Neural cell (in vitro differentiated cells): ENCODE data around the gene TTYH3. TPM values are rescaled to one million over a fixed set of nuclear protein-coding genes. Genes with fewer than 3 reads are reported as not detected.

Experiments used
- H2AFZ ChIP-seq: fragments of 200-600, 300-800 bp; sonication (generic), shearing (Covaris generic); 2 replicates; pipeline ENCODE4 v1.6.0; 2014; ENCODE audit warnings: low read depth, mild to moderate bottlenecking, antibody characterized with exemption, low read length, moderate library complexity
- H3F3A ChIP-seq: fragments of 200-600 bp; shearing (Covaris generic); 2 replicates; pipeline ENCODE4 v1.6.1; 2016; ENCODE audit warnings: mild to moderate bottlenecking, moderate library complexity, mixed read lengths, antibody characterized with exemption, low read length; ENCODE audit not compliant: insufficient read depth, poor library complexity, severe bottlenecking
- H3K27ac ChIP-seq: fragments of 200-600, 300-800 bp; sonication (generic), shearing (Covaris generic); 2 replicates; pipeline ENCODE4 v1.5.1; 2014; ENCODE audit warnings: mild to moderate bottlenecking, low read length, moderate library complexity
- H3K27me3 ChIP-seq: fragments of 300-800, 200-600 bp; sonication (generic), shearing (Covaris generic); 2 replicates; pipeline ENCODE4 v1.6.0; 2014; ENCODE audit warnings: mild to moderate bottlenecking, low read depth, low read length, moderate library complexity; ENCODE audit not compliant: insufficient read depth
- H3K36me3 ChIP-seq: fragments of 300-800, 200-600 bp; sonication (generic), shearing (Covaris generic); 2 replicates; pipeline ENCODE4 v1.5.1; 2014; ENCODE audit warnings: mild to moderate bottlenecking, antibody characterized with exemption, low read length, moderate library complexity; ENCODE audit not compliant: insufficient read depth
- H3K4me2 ChIP-seq: fragments of 300-800, 200-600 bp; sonication (generic), shearing (Covaris generic); 2 replicates; pipeline ENCODE4 v1.6.0; 2014; ENCODE audit warnings: mild to moderate bottlenecking, low read length
- H3K4me3 ChIP-seq: fragments of 300-800, 200-600 bp; sonication (generic), shearing (Covaris generic); 2 replicates; pipeline ENCODE4 v1.5.1; 2014; ENCODE audit warnings: mild to moderate bottlenecking, low read length, moderate library complexity
- H3K79me2 ChIP-seq: fragments of 200-600 bp; shearing (Covaris generic); replicated peaks from 2 replicates; pipeline ENCODE4 v1.6.0; 2014; ENCODE audit warnings: mild to moderate bottlenecking, low read length, moderate library complexity; ENCODE audit not compliant: insufficient read depth
- H3K9ac ChIP-seq: fragments of 300-800, 200-600 bp; sonication (generic), shearing (Covaris generic); 2 replicates; pipeline ENCODE4 v1.6.1; 2016; ENCODE audit warnings: mild to moderate bottlenecking, low read length, mixed read lengths
- H3K9me2 ChIP-seq: fragments of 200-600 bp; shearing (Covaris generic); 2 replicates; pipeline ENCODE4 v1.6.1; 2016; ENCODE audit warnings: mild to moderate bottlenecking, low read length, mixed read lengths; ENCODE audit not compliant: insufficient read depth
- H3K9me3 ChIP-seq: fragments of 200-600, 300-800 bp; sonication (generic), shearing (Covaris generic); 2 replicates; pipeline ENCODE4 v1.6.1; 2016; ENCODE audit warnings: mild to moderate bottlenecking, mixed run types, low read length, moderate library complexity, mixed read lengths
- H4K20me1 ChIP-seq: fragments of 200-600 bp; shearing (Covaris generic); 2 replicates; pipeline ENCODE4 v1.6.1; 2016; ENCODE audit warnings: mild to moderate bottlenecking, mixed run types; ENCODE audit not compliant: insufficient read depth
- CTCF ChIP-seq: fragments of 450-650 bp; IDR thresholded peaks from 2 replicates; pipeline ENCODE4 v1.5.1; 2014; ENCODE audit warnings: antibody characterized with exemption, mild to moderate bottlenecking, moderate library complexity; ENCODE audit not compliant: poor library complexity, severe bottlenecking
- EP300 ChIP-seq: fragments of 450-650 bp; conservative IDR thresholded peaks from 2 replicates; pipeline ENCODE4 v1.6.1; 2014; ENCODE audit warnings: antibody characterized with exemption, mild to moderate bottlenecking, moderate library complexity; ENCODE audit not compliant: poor library complexity, severe bottlenecking
- EZH2 ChIP-seq: fragments of 200-600, 300-800 bp; shearing (Covaris generic), sonication (generic); IDR thresholded peaks from 2 replicates; pipeline ENCODE4 v1.6.1; 2014; ENCODE audit warnings: antibody characterized with exemption, low read length, borderline replicate concordance, mild to moderate bottlenecking; ENCODE audit not compliant: insufficient read depth, poor library complexity, severe bottlenecking
- MXI1 ChIP-seq: fragments of 450-650 bp; conservative IDR thresholded peaks from 2 replicates; pipeline ENCODE4 v1.6.1; 2014; ENCODE audit warnings: antibody characterized with exemption, mild to moderate bottlenecking; ENCODE audit not compliant: poor library complexity, severe bottlenecking
- POLR2AphosphoS5 ChIP-seq: IDR thresholded peaks from 2 replicates; pipeline ENCODE4 v1.6.1; 2012
- RAD21 ChIP-seq: fragments of 450-650 bp; conservative IDR thresholded peaks from 2 replicates; pipeline ENCODE4 v1.6.1; 2014; ENCODE audit warnings: antibody characterized with exemption, mild to moderate bottlenecking, moderate library complexity
- SMC3 ChIP-seq: fragments of 450-650 bp; conservative IDR thresholded peaks from 2 replicates; pipeline ENCODE4 v1.6.1; 2014; ENCODE audit warnings: antibody characterized with exemption, mild to moderate bottlenecking, moderate library complexity; ENCODE audit not compliant: poor library complexity
- TAF1 ChIP-seq: IDR thresholded peaks from 2 replicates; pipeline ENCODE4 v1.6.1; 2012; ENCODE audit warnings: low read depth
- polyA plus RNA-seq: library from polyadenylated mRNA; depleted of rRNA; stranded (reverse); fragments of >200 nt; gene quantifications from 2 replicates; pipeline ENCODE4 v1.2.3, GENCODE V29; 2014
- TF ChIP-seq, protein P1 (sequence below): IDR thresholded peaks from 2 replicates; pipeline ENCODE4 v1.6.1; 2012; ENCODE audit warnings: borderline replicate concordance

TTYH3 gene
- polyA plus RNA-seq, 1 donor from 2014 or later: 17.0 TPM

- no peaks in the 10 kb centered on the region for H3K9me2 ChIP-seq
- TF ChIP-seq SMC3: no peak
- no peak for TF ChIP-seq POLR2AphosphoS5
- TF ChIP-seq, protein P1, sequence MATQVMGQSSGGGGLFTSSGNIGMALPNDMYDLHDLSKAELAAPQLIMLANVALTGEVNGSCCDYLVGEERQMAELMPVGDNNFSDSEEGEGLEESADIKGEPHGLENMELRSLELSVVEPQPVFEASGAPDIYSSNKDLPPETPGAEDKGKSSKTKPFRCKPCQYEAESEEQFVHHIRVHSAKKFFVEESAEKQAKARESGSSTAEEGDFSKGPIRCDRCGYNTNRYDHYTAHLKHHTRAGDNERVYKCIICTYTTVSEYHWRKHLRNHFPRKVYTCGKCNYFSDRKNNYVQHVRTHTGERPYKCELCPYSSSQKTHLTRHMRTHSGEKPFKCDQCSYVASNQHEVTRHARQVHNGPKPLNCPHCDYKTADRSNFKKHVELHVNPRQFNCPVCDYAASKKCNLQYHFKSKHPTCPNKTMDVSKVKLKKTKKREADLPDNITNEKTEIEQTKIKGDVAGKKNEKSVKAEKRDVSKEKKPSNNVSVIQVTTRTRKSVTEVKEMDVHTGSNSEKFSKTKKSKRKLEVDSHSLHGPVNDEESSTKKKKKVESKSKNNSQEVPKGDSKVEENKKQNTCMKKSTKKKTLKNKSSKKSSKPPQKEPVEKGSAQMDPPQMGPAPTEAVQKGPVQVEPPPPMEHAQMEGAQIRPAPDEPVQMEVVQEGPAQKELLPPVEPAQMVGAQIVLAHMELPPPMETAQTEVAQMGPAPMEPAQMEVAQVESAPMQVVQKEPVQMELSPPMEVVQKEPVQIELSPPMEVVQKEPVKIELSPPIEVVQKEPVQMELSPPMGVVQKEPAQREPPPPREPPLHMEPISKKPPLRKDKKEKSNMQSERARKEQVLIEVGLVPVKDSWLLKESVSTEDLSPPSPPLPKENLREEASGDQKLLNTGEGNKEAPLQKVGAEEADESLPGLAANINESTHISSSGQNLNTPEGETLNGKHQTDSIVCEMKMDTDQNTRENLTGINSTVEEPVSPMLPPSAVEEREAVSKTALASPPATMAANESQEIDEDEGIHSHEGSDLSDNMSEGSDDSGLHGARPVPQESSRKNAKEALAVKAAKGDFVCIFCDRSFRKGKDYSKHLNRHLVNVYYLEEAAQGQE: no peak
- TF ChIP-seq EP300: no peak
- TF ChIP-seq RAD21: no peak
- no peak for TF ChIP-seq EZH2
- TF ChIP-seq TAF1: no peak
- no peak for TF ChIP-seq MXI1
- no peaks in the 10 kb centered on the region for H3K27me3 ChIP-seq
- no peaks in the 10 kb centered on the region for H3K9me3 ChIP-seq
- H3K4me2 ChIP-seq: no peak overlapping the region
- no peaks in the 10 kb centered on the region for H4K20me1 ChIP-seq
- H3K79me2 ChIP-seq: no peaks in the 10 kb centered on the region
- H3K36me3 ChIP-seq: no peaks in the 10 kb centered on the region
- no peak overlapping the region for H3K27ac ChIP-seq
- no peak overlapping the region for H3K4me3 ChIP-seq
- no peak overlapping the region for H2AFZ ChIP-seq
- H3F3A ChIP-seq: no peaks in the 10 kb centered on the region
- no peak overlapping the region for H3K9ac ChIP-seq
Measured at GRCh38 chr7:2663121-2663886, 31.5 kb downstream of the TTYH3 start.

DNA sequence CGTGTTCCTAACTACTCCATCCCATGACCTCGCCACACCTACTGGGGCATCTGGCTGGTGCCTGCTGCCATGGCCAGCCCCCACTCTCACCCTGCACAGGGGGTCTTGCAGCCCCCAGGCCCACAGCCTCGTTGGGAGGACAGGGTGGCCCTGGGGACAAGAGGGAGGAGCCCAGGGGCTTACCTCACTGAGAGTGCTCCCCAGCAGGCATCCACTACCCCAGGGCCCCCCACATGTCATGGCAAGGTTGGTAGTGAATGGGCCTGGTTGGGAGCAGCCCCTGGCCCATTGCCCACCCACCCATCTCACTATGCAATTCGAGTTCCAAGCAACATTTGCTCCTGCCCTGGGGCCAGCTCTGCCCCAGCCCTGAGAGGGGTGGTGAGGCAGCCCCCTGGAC lies 32.2 kb downstream of the TTYH3 start:
- Histone ChIP-seq H4K20me1 (no peaks in the 10 kb centered on the region), H3K79me2 (no peaks in the 10 kb centered on the region), H3K27me3 (no peaks in the 10 kb centered on the region), H2AFZ (no peak overlapping the region), H3K36me3 (no peaks in the 10 kb centered on the region), H3K9ac (no peak overlapping the region), H3K9me3 (no peaks in the 10 kb centered on the region), H3K9me2 (no peaks in the 10 kb centered on the region), H3K4me3 (no peak overlapping the region), H3K27ac (no peak overlapping the region), H3K4me2 (no peak overlapping the region), H3F3A (no peaks in the 10 kb centered on the region)
- no peak for TF ChIP-seq MXI1
- TF ChIP-seq, protein P1: no peak
- TF ChIP-seq TAF1: no peak
- no peak for TF ChIP-seq EZH2
- no peak for TF ChIP-seq SMC3
- TF ChIP-seq POLR2AphosphoS5: no peak
- TF ChIP-seq CTCF: no peak
- TF ChIP-seq RAD21: no peak
- TF ChIP-seq EP300: no peak
